GM13976 (cell line): ENCODE results near the gene HSF2BP.

Experiments used
- DNase-seq: peaks from one replicate; pipeline ENCODE4 v3.0.0; 2012; ENCODE audit warnings: low spot score
- CTCF ChIP-seq: IDR thresholded peaks from 2 replicates; pipeline ENCODE4 v1.5.1; 2012; ENCODE audit warnings: borderline replicate concordance, mild to moderate bottlenecking; ENCODE audit not compliant: insufficient read depth; ENCODE audit errors: extremely low read depth, missing control alignments, control extremely low read depth
- in situ Hi-C: fragments of 300-500 bp; cut with MboI; formaldehyde crosslinking; loops from one replicate; pipeline ENCODE4 v1.12.0; 2022; ENCODE audit warnings: low sequenced_read_pairs, mixed read lengths, inconsistent platforms; ENCODE audit not compliant: unreplicated experiment

The HSF2BP gene

GRCh38 chr21:43604505-43605204 lies 54.6 kb downstream of the HSF2BP start:
- DNase-seq, result no peak
- in situ Hi-C loops, result no loop called here
- no peak for TF ChIP-seq CTCF

GRCh38 chr21:43603641-43604504 lies 55.4 kb downstream of the HSF2BP start:
- TF ChIP-seq CTCF, result no peak

GRCh38 chr21:43603233-43603626 lies 56.1 kb downstream of the HSF2BP start:
- in situ Hi-C loops, result no loop called here
- TF ChIP-seq CTCF, result no peak
- no peak for DNase-seq

More at GRCh38 chr21:43603641-43604504, 55.4 kb downstream of the HSF2BP start:
- in situ Hi-C loops, result no loop called here
- no peak for DNase-seq

- no peak for TF ChIP-seq CTCF
- DNase-seq, result no peak
- in situ Hi-C loops, result no loop called here
Observed at GRCh38 chr21:43602266-43603232, 56.7 kb downstream of the HSF2BP start.

- TF ChIP-seq CTCF, result no peak
- DNase-seq, result no peak
- in situ Hi-C loops, result no loop called here
Observed at GRCh38 chr21:43600642-43601402, 58.5 kb downstream of the HSF2BP start.
